GM18526 (cell line): ENCODE results near the gene METTL13.

Source experiments
- POLR2A ChIP-seq: IDR thresholded peaks from 3 replicates; pipeline ENCODE4 v1.6.1; 2011; ENCODE audit not compliant: insufficient read length; ENCODE audit errors: extremely low read depth

METTL13 gene

GRCh38 chr1:171754353-171754705, 27.1 kb upstream of the METTL13 start:
- no peak for TF ChIP-seq POLR2A

DNA sequence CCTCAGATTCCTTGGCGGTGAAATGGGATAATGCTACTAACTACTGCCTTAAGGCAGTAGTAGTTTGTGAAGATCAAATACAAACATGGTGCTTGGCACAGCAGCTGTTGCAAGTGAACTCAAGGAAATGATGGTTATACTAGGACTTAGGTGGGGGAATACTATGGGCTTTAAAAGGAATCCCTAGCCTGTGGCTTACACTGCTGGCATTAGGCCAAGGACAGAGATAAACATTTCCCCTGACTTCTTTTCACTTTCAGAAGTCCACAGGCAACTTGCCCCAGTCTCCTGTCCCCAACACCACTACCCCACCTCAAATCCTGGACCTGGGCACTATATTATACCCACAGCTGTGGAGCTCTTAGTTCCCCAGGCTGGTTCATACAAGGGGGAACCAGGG, 26.5 kb upstream of the METTL13 start:
- no peak for TF ChIP-seq POLR2A

GRCh38 chr1:171756856-171757255, 24.6 kb upstream of the METTL13 start:
- TF ChIP-seq POLR2A: no peak

DNA sequence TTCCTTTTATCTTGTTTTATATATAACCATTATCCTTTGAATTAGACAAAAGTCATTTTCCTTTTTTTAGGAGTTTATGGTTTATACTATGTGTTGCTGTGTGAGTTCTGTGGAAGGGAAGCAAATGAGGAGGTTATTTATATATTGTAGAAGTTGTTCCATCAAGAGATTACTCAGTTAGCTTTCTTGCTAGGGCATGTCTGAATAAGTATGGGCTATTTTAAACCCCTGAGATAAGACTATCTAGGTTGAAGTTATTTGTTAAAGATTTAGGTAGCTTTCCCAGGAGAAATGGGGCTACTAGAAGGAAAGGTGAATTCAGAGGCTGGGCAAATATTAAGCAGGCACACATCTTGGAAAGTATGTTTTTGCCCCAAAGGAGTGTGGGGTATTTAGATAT, 23.4 kb upstream of the METTL13 start:
- TF ChIP-seq POLR2A: no peak

GRCh38 chr1:171762143-171762563, 19.3 kb upstream of the METTL13 start:
- no peak for TF ChIP-seq POLR2A

DNA sequence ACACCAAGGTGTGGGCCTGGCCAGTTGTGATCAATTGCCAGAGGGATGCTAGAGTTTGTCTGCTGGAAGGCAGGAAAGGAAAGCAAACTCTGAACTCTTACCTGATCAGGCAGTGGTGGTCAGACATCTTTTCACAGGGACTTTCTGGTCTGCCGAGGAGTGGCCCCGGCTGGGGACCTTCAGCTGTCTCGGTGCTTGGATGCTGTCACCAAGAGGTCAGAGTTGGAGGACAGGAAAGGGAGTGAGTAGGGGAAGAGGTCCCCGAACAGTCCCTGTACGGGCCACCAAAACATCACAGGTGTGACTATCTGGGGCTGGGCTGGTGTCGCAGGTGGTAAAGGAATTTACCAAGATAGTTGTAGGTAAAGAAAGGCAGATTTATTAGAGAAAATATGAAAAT, 17.7 kb upstream of the METTL13 start:
- TF ChIP-seq POLR2A: no peak

DNA sequence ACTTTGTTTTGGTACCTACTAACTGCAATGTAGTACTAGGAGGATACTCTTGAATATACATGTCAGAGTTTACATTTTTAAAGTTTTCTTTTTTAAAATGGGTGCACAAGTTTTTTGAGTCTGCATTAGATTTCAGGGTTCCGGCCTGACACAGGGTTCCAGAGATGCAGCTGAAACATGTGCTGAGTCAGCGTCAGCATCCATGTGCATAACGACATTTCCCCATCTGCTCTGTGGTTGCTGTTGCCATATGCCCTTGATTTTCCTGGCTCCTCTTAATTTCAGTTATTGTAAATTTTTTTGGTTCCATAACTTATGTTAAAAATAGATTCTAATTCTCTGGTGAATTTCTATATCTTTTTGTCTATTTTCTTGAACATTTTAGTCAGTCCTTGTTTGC, 12.3 kb upstream of the METTL13 start:
- TF ChIP-seq POLR2A: no peak

- no peak for TF ChIP-seq POLR2A
Observed at GRCh38 chr1:171769754-171770153, 11.7 kb upstream of the METTL13 start.

- no peak for TF ChIP-seq POLR2A
Observed at GRCh38 chr1:171772312-171772711, 9.1 kb upstream of the METTL13 start.

DNA sequence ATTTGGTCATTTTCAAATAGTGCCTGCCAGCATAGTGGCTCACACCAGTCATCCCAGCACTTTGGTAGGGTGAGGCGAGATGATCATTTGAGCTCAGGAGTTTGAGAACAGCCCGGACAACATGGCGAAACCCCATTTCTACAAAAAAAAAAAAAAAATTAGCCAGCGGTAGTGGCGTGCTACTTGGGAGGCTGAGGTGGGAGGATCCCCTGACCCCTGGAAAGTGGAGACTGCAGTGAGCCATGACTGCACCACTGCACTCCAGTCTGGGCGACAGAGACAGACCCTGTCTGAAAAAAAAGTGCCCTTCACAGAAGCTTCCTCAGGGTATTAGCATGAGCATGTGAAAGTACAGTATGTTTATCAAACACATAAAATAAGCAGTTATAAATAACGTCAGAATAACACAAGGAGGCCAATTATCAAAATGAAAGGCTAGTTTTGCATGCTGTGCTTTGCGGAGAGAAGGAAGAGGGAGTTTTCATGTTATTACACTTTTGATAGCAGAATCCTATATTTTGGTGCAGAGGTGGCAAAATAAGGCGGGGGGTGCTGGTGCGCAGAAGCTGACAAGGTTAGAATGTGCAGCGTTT, 781 bp upstream of the METTL13 start:
- no peak for TF ChIP-seq POLR2A

DNA sequence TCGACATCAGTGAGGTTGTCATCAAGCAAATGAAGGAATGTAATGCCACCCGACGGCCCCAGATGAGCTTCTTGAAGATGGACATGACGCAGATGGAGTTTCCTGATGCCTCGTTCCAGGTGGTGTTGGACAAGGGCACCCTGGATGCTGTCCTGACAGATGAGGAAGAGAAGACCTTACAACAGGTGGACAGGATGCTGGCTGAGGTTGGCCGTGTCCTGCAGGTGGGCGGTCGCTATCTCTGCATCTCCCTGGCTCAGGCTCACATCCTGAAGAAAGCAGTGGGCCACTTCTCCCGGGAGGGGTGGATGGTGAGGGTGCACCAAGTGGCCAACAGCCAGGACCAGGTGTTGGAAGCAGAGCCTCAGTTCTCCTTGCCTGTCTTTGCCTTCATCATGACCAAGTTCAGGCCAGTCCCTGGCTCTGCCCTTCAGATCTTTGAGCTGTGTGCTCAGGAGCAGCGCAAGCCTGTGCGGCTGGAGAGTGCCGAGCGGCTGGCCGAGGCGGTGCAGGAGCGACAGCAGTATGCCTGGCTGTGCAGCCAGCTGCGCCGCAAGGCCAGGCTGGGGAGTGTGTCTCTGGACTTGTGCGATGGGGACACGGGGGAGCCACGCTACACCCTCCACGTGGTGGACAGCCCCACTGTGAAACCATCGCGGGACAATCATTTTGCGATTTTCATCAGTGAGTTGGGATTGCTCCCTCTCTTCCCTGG, 2.5 kb downstream of the METTL13 start:
- TF ChIP-seq POLR2A: no peak

DNA sequence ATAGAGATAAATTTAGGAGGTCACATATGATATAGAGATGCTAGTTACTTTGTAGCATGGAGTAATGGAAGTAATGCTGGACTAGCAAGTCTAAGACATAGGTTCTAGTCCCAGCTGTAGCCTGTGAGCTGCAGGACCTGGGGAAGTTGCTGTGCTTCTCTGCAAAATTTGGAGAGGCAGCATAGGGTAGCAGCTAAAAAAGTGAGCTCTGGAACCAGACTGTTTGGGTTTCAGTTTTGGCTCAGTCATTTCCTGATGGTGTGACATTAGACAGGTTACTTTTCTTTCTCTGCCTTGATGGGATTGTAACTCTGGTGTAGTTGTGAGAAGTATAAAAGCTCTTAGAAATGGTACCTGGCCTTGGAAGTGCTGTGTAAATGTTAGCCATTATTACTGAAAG, 3.3 kb downstream of the METTL13 start:
- TF ChIP-seq POLR2A: no peak

- TF ChIP-seq POLR2A: no peak
Observed at GRCh38 chr1:171785766-171786165, 4.3 kb downstream of the METTL13 start.

- TF ChIP-seq POLR2A: no peak
Observed at GRCh38 chr1:171786534-171786933, 5.1 kb downstream of the METTL13 start.

DNA sequence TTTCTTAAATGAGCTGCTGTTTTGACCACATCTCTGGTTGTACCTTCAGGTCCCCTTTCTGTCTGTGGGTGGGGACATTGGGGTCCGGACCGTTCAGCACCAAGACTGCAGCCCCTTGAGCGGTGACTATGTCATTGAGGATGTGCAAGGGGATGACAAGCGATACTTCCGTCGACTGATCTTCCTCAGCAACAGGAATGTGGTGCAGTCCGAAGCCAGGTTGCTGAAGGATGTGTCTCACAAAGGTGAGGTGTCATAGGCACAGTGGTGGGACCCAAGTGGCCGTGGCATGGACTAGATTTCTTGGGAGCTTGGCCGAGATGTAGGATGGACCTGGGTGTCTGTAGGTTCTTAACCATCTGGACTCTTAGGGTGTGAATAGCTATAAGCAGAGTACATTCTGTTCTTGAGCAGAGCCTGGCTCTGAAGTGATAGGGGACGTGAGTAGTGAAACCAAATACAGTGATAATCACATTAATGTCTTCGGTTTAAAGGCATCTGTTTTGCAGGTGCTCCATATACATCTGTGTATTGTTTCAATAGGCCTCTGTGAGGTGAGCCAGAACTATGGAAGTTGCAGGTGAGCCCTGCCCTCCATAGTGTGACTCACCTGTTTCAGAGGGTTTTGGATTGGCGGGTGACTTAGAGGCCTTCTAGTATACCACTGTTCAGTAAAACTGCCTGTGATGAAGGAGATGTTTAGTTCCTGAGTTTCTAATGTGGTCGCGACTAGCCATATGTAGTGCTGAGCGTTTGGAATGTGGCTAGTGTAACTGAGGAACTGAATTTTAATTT, 6.4 kb downstream of the METTL13 start:
- TF ChIP-seq POLR2A: no peak

DNA sequence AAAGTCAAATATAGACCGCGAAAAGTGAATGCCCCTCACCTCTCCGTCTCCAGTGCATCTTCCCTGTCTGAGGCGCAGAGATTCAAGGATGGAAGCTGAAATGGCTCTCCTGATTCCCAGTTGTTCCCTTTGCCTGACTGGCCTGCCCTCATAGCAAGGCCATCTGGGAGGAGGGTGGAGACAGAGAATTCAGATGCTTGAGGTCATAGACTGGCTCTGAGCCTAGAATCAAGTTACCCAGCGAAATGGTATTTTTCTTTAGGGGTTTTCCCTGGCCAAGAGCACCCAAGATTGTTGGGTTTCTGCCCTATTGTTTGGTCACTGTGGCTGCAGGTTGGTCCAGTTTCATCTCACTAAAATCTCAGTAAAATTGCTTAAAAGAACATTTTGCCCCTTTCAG, 7.2 kb downstream of the METTL13 start:
- no peak for TF ChIP-seq POLR2A
